Vagina (tissue), 2 donors: Measurements from ENCODE around the gene ITGA11.

Experiments used
- CTCF ChIP-seq, 3 experiments: fragments of 450-650 bp in 2 of 3; fragments of 200-600 bp in 1 of 3; sonication (generic) in 1 of 3; IDR thresholded peaks; one replicate each; pipeline ENCODE4 v1.5.1; 2017 to 2019; ENCODE audit warnings: antibody characterized with exemption in 3 of 3, mild to moderate bottlenecking in 2 of 3, moderate library complexity in 2 of 3
- POLR2A ChIP-seq, 2 donors: fragments of 450-650 bp; IDR thresholded peaks; one replicate each; pipeline ENCODE4 v1.6.1; 2017; ENCODE audit warnings: antibody characterized with exemption in 2 of 2, mild to moderate bottlenecking in 2 of 2, moderate library complexity in 2 of 2
- POLR2AphosphoS5 ChIP-seq, 2 donors: sonication (generic); formaldehyde crosslinking; IDR thresholded peaks; one replicate each; pipeline ENCODE4 v1.9.0; 2017; ENCODE audit warnings: antibody characterized with exemption in 2 of 2, mild to moderate bottlenecking in 2 of 2, low read depth in 1 of 2; ENCODE audit not compliant: insufficient read depth in 1 of 2

- TF ChIP-seq POLR2A (IDR thresholded peaks at IDR 0.05): no peak
- TF ChIP-seq CTCF (IDR thresholded peaks at IDR 0.05): no peak
- TF ChIP-seq POLR2AphosphoS5 (IDR thresholded peaks at IDR 0.05; ENCODE audit: insufficient read depth in 1 of 2, low read depth in 1 of 2): no peak
Observed at GRCh38 chr15:68419301-68420175, 12.4 kb downstream of the ITGA11 start.
